MM.1S (cell line): ENCODE results near the gene FCHO2.

Experiments
- DNase-seq: peaks from one replicate; pipeline ENCODE4 v3.0.0-alpha.2; 2015
- H2AFZ ChIP-seq: fragments of 300-600 bp; sonication (generic); 2 replicates; pipeline ENCODE4 v1.6.0; 2016; ENCODE audit warnings: antibody characterized with exemption, low read length
- H3F3A ChIP-seq: fragments of 300-600 bp; sonication (generic); 2 replicates; pipeline ENCODE4 v1.6.1; 2016; ENCODE audit warnings: mild to moderate bottlenecking, antibody characterized with exemption, low read length, moderate library complexity, mixed read lengths; ENCODE audit not compliant: insufficient read depth
- H3K27ac ChIP-seq: fragments of 300-600 bp; sonication (generic); 2 replicates; pipeline ENCODE4 v1.5.1; 2016; ENCODE audit warnings: mild to moderate bottlenecking, low read length
- H3K27me3 ChIP-seq: fragments of 300-600 bp; sonication (generic); replicated peaks from 2 replicates; pipeline ENCODE4 v1.6.0; 2016; ENCODE audit warnings: low read length; ENCODE audit not compliant: insufficient read depth
- H3K36me3 ChIP-seq: fragments of 300-600 bp; sonication (generic); replicated peaks from 2 replicates; pipeline ENCODE4 v1.6.1; 2016; ENCODE audit warnings: mild to moderate bottlenecking, low read length, mixed read lengths; ENCODE audit not compliant: insufficient read depth
- H3K4me1 ChIP-seq: fragments of 300-600 bp; sonication (generic); 2 replicates; pipeline ENCODE4 v1.6.1; 2016; ENCODE audit warnings: low read length, mixed read lengths
- H3K4me2 ChIP-seq: fragments of 300-600 bp; sonication (generic); 2 replicates; pipeline ENCODE4 v1.6.0; 2016; ENCODE audit warnings: low read depth, low read length
- H3K4me3 ChIP-seq: fragments of 300-600 bp; sonication (generic); 2 replicates; pipeline ENCODE4 v1.5.1; 2016; ENCODE audit warnings: low read length, mixed read lengths
- H3K79me2 ChIP-seq: fragments of 300-600 bp; sonication (generic); 2 replicates; pipeline ENCODE4 v1.6.1; 2016; ENCODE audit warnings: mixed run types, low read length, mixed read lengths
- H3K9ac ChIP-seq: fragments of 300-600 bp; sonication (generic); 2 replicates; pipeline ENCODE4 v1.6.1; 2016; ENCODE audit warnings: low read length, mixed read lengths
- H3K9me2 ChIP-seq: fragments of 300-600 bp; sonication (generic); replicated peaks from 2 replicates; pipeline ENCODE4 v1.6.1; 2016; ENCODE audit warnings: mild to moderate bottlenecking, low read length, mixed read lengths; ENCODE audit not compliant: insufficient read depth
- H3K9me3 ChIP-seq: fragments of 300-600 bp; sonication (generic); replicated peaks from 2 replicates; pipeline ENCODE4 v1.6.1; 2016; ENCODE audit warnings: mild to moderate bottlenecking, low read length, mixed read lengths; ENCODE audit not compliant: insufficient read depth
- H4K20me1 ChIP-seq: fragments of 300-600 bp; sonication (generic); 2 replicates; pipeline ENCODE4 v1.6.1; 2016; ENCODE audit warnings: mild to moderate bottlenecking, low read length, moderate library complexity, mixed read lengths; ENCODE audit not compliant: insufficient read depth
- CTCF ChIP-seq: fragments of 300-600 bp; sonication (generic); IDR thresholded peaks from 2 replicates; pipeline ENCODE4 v1.5.1; 2016; ENCODE audit warnings: antibody characterized with exemption, low read length, mixed read lengths
- EZH2 ChIP-seq: fragments of 300-600 bp; sonication (generic); optimal IDR thresholded peaks from 2 replicates; pipeline ENCODE3; 2017; ENCODE audit warnings: low read depth, mild to moderate bottlenecking, antibody characterized with exemption, low read length, mixed read lengths
- EZH2phosphoT487 ChIP-seq: fragments of 300-600 bp; sonication (generic); IDR thresholded peaks from 2 replicates; pipeline ENCODE4 v1.6.1; 2018; ENCODE audit warnings: antibody characterized with exemption, low read length

Gene FCHO2

GRCh38 chr5:72949481-72949880, 6.4 kb upstream of the FCHO2 start:
- Histone ChIP-seq H3K4me2 (no peak overlapping the region), H3K9me3 (no peaks in the 10 kb centered on the region), H3F3A (no peaks in the 10 kb centered on the region), H3K27ac (no peak overlapping the region), H3K9me2 (no peaks in the 10 kb centered on the region), H3K4me3 (no peak overlapping the region), H3K4me1 (no peaks in the 10 kb centered on the region), H2AFZ (no peak overlapping the region), H3K27me3 (no peaks in the 10 kb centered on the region), H3K79me2 (no peaks in the 10 kb centered on the region), H3K36me3 (no peaks in the 10 kb centered on the region), H4K20me1 (no peaks in the 10 kb centered on the region), H3K9ac (no peak overlapping the region)
- TF ChIP-seq EZH2 (no peak), EZH2phosphoT487 (no peak), CTCF (no peak)
- no peak for DNase-seq

GRCh38 chr5:72951671-72952468, 4.0 kb upstream of the FCHO2 start:
- Histone ChIP-seq H3K36me3 (no peaks in the 10 kb centered on the region), H3K4me1 (peaks cover 2% of the 10 kb centered on the region; the same call in 1 of the 2 replicates), H3K9me3 (no peaks in the 10 kb centered on the region), H3K27me3 (no peaks in the 10 kb centered on the region), H2AFZ (no peak overlapping the region), H3K4me3 (no peak overlapping the region), H3F3A (no peaks in the 10 kb centered on the region), H4K20me1 (no peaks in the 10 kb centered on the region), H3K27ac (no peak overlapping the region), H3K79me2 (no peaks in the 10 kb centered on the region), H3K9me2 (no peaks in the 10 kb centered on the region), H3K9ac (no peak overlapping the region), H3K4me2 (no peak overlapping the region)
- DNase-seq = no peak
- no peak for TF ChIP-seq EZH2
- TF ChIP-seq CTCF = no peak

GRCh38 chr5:72954389-72954788, 1.5 kb upstream of the FCHO2 start:
- H2AFZ ChIP-seq = no peak overlapping the region
- H3K4me2 ChIP-seq = no peak overlapping the region
- H4K20me1 ChIP-seq = no peaks in the 10 kb centered on the region
- no peak for DNase-seq
- H3K9me2 ChIP-seq = no peaks in the 10 kb centered on the region
- H3K36me3 ChIP-seq = no peaks in the 10 kb centered on the region
- H3K79me2 ChIP-seq = no peaks in the 10 kb centered on the region
- no peak overlapping the region for H3K27ac ChIP-seq
- H3F3A ChIP-seq = no peaks in the 10 kb centered on the region
- peaks cover 5% of the 10 kb centered on the region; the same call in 1 of the 2 replicates for H3K4me1 ChIP-seq
- TF ChIP-seq EZH2phosphoT487 (no peak), EZH2 (no peak), CTCF (no peak)
- H3K27me3 ChIP-seq = no peaks in the 10 kb centered on the region
- H3K9me3 ChIP-seq = no peaks in the 10 kb centered on the region
- no peak overlapping the region for H3K9ac ChIP-seq
- no peak overlapping the region for H3K4me3 ChIP-seq
